A549 (cell line): ENCODE measurements around the gene OSBPL3. TPM values are rescaled to one million over a fixed set of nuclear protein-coding genes. Genes with fewer than 3 reads are reported as not detected.

Source experiments
- ATAC-seq, 2 experiments: fragments of 200-7000 bp in 1 of 2; fragments of >200 bp in 1 of 2; cut with Nextera tagmentation in 1 of 2; cut with Tn5 transposase in 1 of 2; 3 replicates each; pipeline versions ENCODE4 v1.8.0 to v1.9.1; 2018 to 2020; ENCODE audit warnings: mild to moderate bottlenecking in 1 of 2, moderate library complexity in 1 of 2
- CTCF ChIA-PET: fragments of 300-600 bp; sonication (Branson Sonifier 250); formaldehyde crosslinking; extraction: SDS; loops from one replicate; lab custom pipeline; 2021; ENCODE audit warnings: antibody characterized with exemption, inconsistent platforms; lab: Yijun Ruan, JAX
- POLR2A ChIA-PET: fragments of 350-600 bp; formaldehyde crosslinking; extraction: SDS; loops from one replicate; lab custom pipeline; 2021; ENCODE audit warnings: antibody characterized with exemption, inconsistent platforms; lab: Yijun Ruan, JAX
- DNase-seq, 2 experiments: peaks; one replicate each; pipeline versions ENCODE4 v3.0.0 to v3.0.0-alpha.2; 2011 to 2016; ENCODE audit warnings: low read depth in 1 of 2, low spot score in 1 of 2
- FAIRE-seq: peaks from 2 replicates; lab custom pipeline; 2011; peaks lifted over from hg19 to GRCh38; lab: Jason Lieb, UNC
- H3K27ac ChIP-seq, 2 experiments: fragments of >200 bp; sonication (Bioruptor Twin); formaldehyde crosslinking; 3 replicates each; pipeline ENCODE4 v1.5.1; 2016 to 2017
- H3K4me1 ChIP-seq: fragments of >200 bp; sonication (Bioruptor Twin); formaldehyde crosslinking; 3 replicates; pipeline ENCODE4 v1.6.1; 2016
- H3K4me2 ChIP-seq: fragments of >200 bp; sonication (Bioruptor Twin); formaldehyde crosslinking; 3 replicates; pipeline ENCODE4 v1.6.1; 2016
- H3K4me3 ChIP-seq: fragments of >200 bp; sonication (Bioruptor Twin); formaldehyde crosslinking; 3 replicates; pipeline ENCODE4 v1.5.1; 2016
- H3K9me3 ChIP-seq: fragments of >200 bp; sonication (Bioruptor Twin); formaldehyde crosslinking; 3 replicates; pipeline ENCODE4 v1.6.1; 2016
- BCL3 ChIP-seq: fragments of >200 bp; sonication (Bioruptor Twin); formaldehyde crosslinking; IDR thresholded peaks from 3 replicates; pipeline ENCODE4 v1.6.1; 2016
- BHLHE40 ChIP-seq: IDR thresholded peaks from 2 replicates; pipeline ENCODE4 v1.6.1; 2012; ENCODE audit warnings: low read depth, low read length, inconsistent platforms
- CHD2 ChIP-seq: fragments of 150-350 bp; IDR thresholded peaks from 2 replicates; pipeline ENCODE4 v1.6.1; 2014; ENCODE audit warnings: low read length; ENCODE audit not compliant: partially characterized antibody
- CTCF ChIP-seq: fragments of >200 bp; sonication (Bioruptor Twin); formaldehyde crosslinking; IDR thresholded peaks from 3 replicates; pipeline ENCODE4 v1.5.1; 2016
- EHMT2 ChIP-seq: fragments of 200-600 bp; sonication (generic); IDR thresholded peaks from 2 replicates; pipeline ENCODE4 v1.6.1; 2016; ENCODE audit warnings: antibody characterized with exemption, low read depth, mild to moderate bottlenecking, moderate library complexity
- ELK1 ChIP-seq: fragments of 150-350 bp; IDR thresholded peaks from 2 replicates; pipeline ENCODE4 v1.6.1; 2014; ENCODE audit warnings: low read depth, mild to moderate bottlenecking, low read length
- EP300 ChIP-seq, 2 experiments: fragments of >200 bp; sonication (Bioruptor Twin); formaldehyde crosslinking; IDR thresholded peaks; 2 replicates in 1 of 2; 3 replicates in 1 of 2; pipeline ENCODE4 v1.6.1; 2016 to 2017
- ESRRA ChIP-seq: fragments of 150-350 bp; IDR thresholded peaks from 2 replicates; pipeline ENCODE4 v1.6.1; 2014; ENCODE audit warnings: mild to moderate bottlenecking, low read length, borderline replicate concordance
- FOSL2 ChIP-seq, 2 experiments: fragments of 450-650 bp in 1 of 2; fragments of >200 bp in 1 of 2; sonication (Bioruptor Twin) in 1 of 2; formaldehyde crosslinking; IDR thresholded peaks; 2 replicates each; pipeline versions ENCODE4 v1.5.0 to v1.6.1; 2016 to 2020; ENCODE audit warnings: mild to moderate bottlenecking in 1 of 2, moderate library complexity in 1 of 2
- GATA3 ChIP-seq: IDR thresholded peaks from 2 replicates; pipeline ENCODE4 v1.6.1; 2012; ENCODE audit warnings: borderline replicate concordance
- HEYL ChIP-seq: fragments of 250-450 bp; sonication (Bioruptor Pico); IDR thresholded peaks from 2 replicates; pipeline ENCODE4 v1.8.0; 2021; ENCODE audit warnings: mild to moderate bottlenecking, moderate library complexity
- HOXB5 ChIP-seq: fragments of 250-450 bp; sonication (Bioruptor Pico); IDR thresholded peaks from 2 replicates; pipeline ENCODE4 v1.5.0; 2020; ENCODE audit warnings: mild to moderate bottlenecking, moderate library complexity
- KDM5A ChIP-seq: fragments of 200-600 bp; sonication (generic); IDR thresholded peaks from 2 replicates; pipeline ENCODE4 v1.6.1; 2016; ENCODE audit warnings: antibody characterized with exemption, mild to moderate bottlenecking
- MAZ ChIP-seq: fragments of 150-350 bp; IDR thresholded peaks from 2 replicates; pipeline ENCODE4 v1.6.1; 2014; ENCODE audit warnings: antibody characterized with exemption, low read depth, low read length, borderline replicate concordance
- MYC ChIP-seq: IDR thresholded peaks from 2 replicates; pipeline ENCODE4 v1.6.1; 2012; ENCODE audit warnings: mild to moderate bottlenecking, inconsistent platforms, low read length, improper control_type of control experiment, borderline replicate concordance
- NFE2L2 ChIP-seq: fragments of 150-350 bp; conservative IDR thresholded peaks from 2 replicates; pipeline ENCODE4 v1.6.1; 2014; ENCODE audit warnings: low read length
- PBX3 ChIP-seq: IDR thresholded peaks from 2 replicates; pipeline ENCODE4 v1.6.1; 2012
- RARB ChIP-seq: fragments of 250-450 bp; sonication (Bioruptor Pico); IDR thresholded peaks from 2 replicates; pipeline ENCODE4 v1.8.0; 2021; ENCODE audit warnings: mild to moderate bottlenecking, moderate library complexity
- REST ChIP-seq: fragments of 200-600 bp; sonication (generic); IDR thresholded peaks from 2 replicates; pipeline ENCODE4 v1.6.1; 2016; ENCODE audit warnings: antibody characterized with exemption, mild to moderate bottlenecking, moderate library complexity
- RFX5 ChIP-seq: fragments of 450-650 bp; IDR thresholded peaks from 2 replicates; pipeline ENCODE4 v1.7.1; 2014; ENCODE audit warnings: antibody characterized with exemption, mild to moderate bottlenecking, moderate library complexity
- USF2 ChIP-seq: fragments of 450-650 bp; IDR thresholded peaks from 2 replicates; pipeline ENCODE4 v1.6.1; 2014; ENCODE audit warnings: antibody characterized with exemption
- WGBS: methylation state at CpG from one replicate; pipeline ENCODE4 v1.1.6; 2017; ENCODE audit errors: missing lambda C conversion rate; 5-methylcytosine and 5-hydroxymethylcytosine counted together
- polyA plus RNA-seq, 4 experiments: library from polyadenylated mRNA; depleted of rRNA in 3 of 4; stranded (reverse); fragments of >200 nt; fragmentation: RNase III in 1 of 4; extraction: RNeasy Plus Mini Kit Qiagen cat#74134 plus additional on column Dnase treatment in 1 of 4; gene quantifications; 2 replicates in 3 of 4; 3 replicates in 1 of 4; pipeline ENCODE4 v1.2.3, GENCODE V29; 2011 to 2017

OSBPL3 gene
- polyA plus RNA-seq, 2 of the 4 experiments (the other 2 are of a cell fraction) = 10.9 to 17.4 TPM

- peaks cover 8% of the 10 kb centered on the region; the same call in 2 of the 3 replicates for H3K4me1 ChIP-seq
- no peak overlapping the region for H3K27ac ChIP-seq
- FAIRE-seq = no peak
- no peak overlapping the region for H3K4me2 ChIP-seq
- no peaks in the 10 kb centered on the region for H3K9me3 ChIP-seq
- WGBS = 54% methylated on average over 1 of the region's 1 CpG
- TF ChIP-seq HOXB5 (CRISPR knock-in tag) = no peak
- TF ChIP-seq EHMT2 = no peak
- no peak for TF ChIP-seq USF2
- TF ChIP-seq REST = no peak
- TF ChIP-seq RFX5 = no peak
- no peak for TF ChIP-seq HEYL (CRISPR knock-in tag)
- TF ChIP-seq ESRRA = no peak
- H3K4me3 ChIP-seq = no peak overlapping the region
- ChIA-PET POLR2A (no interaction called here), CTCF (interaction anchor here (0.6 to 2.3 kb wide), 3 partner anchors 20 to 144 kb away, joined by 3 to 5 read pairs (median 3); no protein-coding TSS in a partner anchor)
- ATAC-seq = no peak
- no peak for DNase-seq
Observed at GRCh38 chr7:24949884-24950283, 30.1 kb downstream of the OSBPL3 start.

GRCh38 chr7:24948739-24949138 is 31.2 kb downstream of the OSBPL3 start:
- POLR2A ChIA-PET = no interaction called here
- WGBS = 83% methylated on average over 4 of the region's 4 CpGs
- FAIRE-seq = no peak

GRCh38 chr7:24946467-24946866 is 33.5 kb downstream of the OSBPL3 start:
- no peak for TF ChIP-seq MYC
- no peak for TF ChIP-seq BHLHE40
- no peak for TF ChIP-seq NFE2L2
- no peak for TF ChIP-seq RFX5
- TF ChIP-seq EHMT2 = no peak
- no peak for TF ChIP-seq HEYL (CRISPR knock-in tag)
- no peak for TF ChIP-seq RARB (CRISPR knock-in tag)
- TF ChIP-seq EP300 (IDR thresholded peaks at IDR 0.05) = no peak
- TF ChIP-seq GATA3 = no peak
- TF ChIP-seq CTCF = no peak
- no peak for TF ChIP-seq BCL3
- no peak for TF ChIP-seq KDM5A
- no peak for TF ChIP-seq PBX3
- no peak for TF ChIP-seq CHD2
- no peak for TF ChIP-seq MAZ
- no peak overlapping the region for H3K4me3 ChIP-seq
- H3K9me3 ChIP-seq = no peaks in the 10 kb centered on the region
- FAIRE-seq = no peak
- no peak for DNase-seq
- peaks cover 8% of the 10 kb centered on the region; the same call in 2 of the 3 replicates for H3K4me1 ChIP-seq
- POLR2A ChIA-PET = no interaction called here
- no peak overlapping the region for H3K27ac ChIP-seq
- WGBS = 78% methylated on average over 1 of the region's 1 CpG
- CTCF ChIA-PET = interaction anchor here (0.6 to 2.0 kb wide), 3 partner anchors 33 to 484 kb away, joined by 3 to 8 read pairs (median 3); partner anchors contain the start of gene OSBPL3
- no peak for ATAC-seq
- no peak overlapping the region for H3K4me2 ChIP-seq

More at GRCh38 chr7:24948739-24949138, 31.2 kb downstream of the OSBPL3 start:
- Histone ChIP-seq H3K4me2 (no peak overlapping the region), H3K4me1 (peaks cover 8% of the 10 kb centered on the region; the same call in 2 of the 3 replicates), H3K4me3 (no peak overlapping the region), H3K9me3 (no peaks in the 10 kb centered on the region), H3K27ac (no peak overlapping the region)
- DNase-seq = no peak
- TF ChIP-seq ELK1 (no peak), FOSL2 (IDR thresholded peaks at IDR 0.05) (no peak), FOSL2 (CRISPR knock-in tag; IDR thresholded peaks at IDR 0.05) (peak; percentile 36; the same call in 1 of the 2 replicates)
- no peak for ATAC-seq
- CTCF ChIA-PET = interaction anchor here (1.0 to 2.3 kb wide), 5 partner anchors 10 to 145 kb away, joined by 3 to 8 read pairs (median 3); partner anchors contain the start of gene OSBPL3
